ENCODE results near the gene ODAD3. TPM values are rescaled to one million over a fixed set of nuclear protein-coding genes. Genes with fewer than 3 reads are reported as not detected.
A peak's percentile ranks its signal among the peaks of the same experiment; 100 is the strongest.

The ODAD3 gene
- total RNA-seq, 1 donor from 2014 or later, result not detected

GRCh38 chr19:11377756-11378155 is 57.2 kb downstream of the ODAD3 start:
- H3K4me3 ChIP-seq (ENCODE audit: low read depth, low read length), result no peak overlapping the region
- H3K27me3 ChIP-seq (ENCODE audit: control insufficient read depth, insufficient read depth, low read length), result no peaks in the 10 kb centered on the region
- no peak for TF ChIP-seq CTCF (IDR thresholded peaks at IDR 0.05; ENCODE audit: insufficient read depth, low read length, severe bottlenecking)
- DNase-seq (ENCODE audit: low read depth) (peak; percentile 21), FAIRE-seq (no peak)
- no peaks in the 10 kb centered on the region for H3K36me3 ChIP-seq (ENCODE audit: control insufficient read depth, insufficient read depth, low read length)

DNA sequence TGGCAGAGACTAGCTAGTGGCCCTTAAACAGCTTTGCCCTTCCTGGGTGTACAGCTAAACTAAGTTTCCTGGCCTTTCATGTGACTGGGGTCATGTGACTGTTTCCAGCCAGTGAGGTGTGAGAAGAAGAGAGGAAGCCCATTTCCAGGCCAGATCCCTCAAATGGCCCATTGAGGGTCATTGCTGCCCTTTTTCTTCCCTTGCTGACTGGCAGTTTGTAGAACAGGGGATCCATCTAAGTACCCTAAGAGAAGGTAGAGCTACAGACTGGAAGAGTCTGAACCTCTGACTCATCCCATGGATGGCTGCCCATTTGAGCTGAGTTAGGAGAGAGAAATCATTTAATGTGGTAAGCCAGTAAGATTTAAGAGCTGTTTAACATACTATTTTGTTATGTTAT is 57.7 kb downstream of the ODAD3 start:
- Histone ChIP-seq H3K36me3 (ENCODE audit: control insufficient read depth, insufficient read depth, low read length) (no peaks in the 10 kb centered on the region), H3K4me3 (ENCODE audit: low read depth, low read length) (no peak overlapping the region), H3K27me3 (ENCODE audit: control insufficient read depth, insufficient read depth, low read length) (no peaks in the 10 kb centered on the region)
- DNase-seq (ENCODE audit: low read depth), result peak; percentile 77
- no peak for TF ChIP-seq CTCF (IDR thresholded peaks at IDR 0.05; ENCODE audit: insufficient read depth, low read length, severe bottlenecking)
- FAIRE-seq, result no peak

DNA sequence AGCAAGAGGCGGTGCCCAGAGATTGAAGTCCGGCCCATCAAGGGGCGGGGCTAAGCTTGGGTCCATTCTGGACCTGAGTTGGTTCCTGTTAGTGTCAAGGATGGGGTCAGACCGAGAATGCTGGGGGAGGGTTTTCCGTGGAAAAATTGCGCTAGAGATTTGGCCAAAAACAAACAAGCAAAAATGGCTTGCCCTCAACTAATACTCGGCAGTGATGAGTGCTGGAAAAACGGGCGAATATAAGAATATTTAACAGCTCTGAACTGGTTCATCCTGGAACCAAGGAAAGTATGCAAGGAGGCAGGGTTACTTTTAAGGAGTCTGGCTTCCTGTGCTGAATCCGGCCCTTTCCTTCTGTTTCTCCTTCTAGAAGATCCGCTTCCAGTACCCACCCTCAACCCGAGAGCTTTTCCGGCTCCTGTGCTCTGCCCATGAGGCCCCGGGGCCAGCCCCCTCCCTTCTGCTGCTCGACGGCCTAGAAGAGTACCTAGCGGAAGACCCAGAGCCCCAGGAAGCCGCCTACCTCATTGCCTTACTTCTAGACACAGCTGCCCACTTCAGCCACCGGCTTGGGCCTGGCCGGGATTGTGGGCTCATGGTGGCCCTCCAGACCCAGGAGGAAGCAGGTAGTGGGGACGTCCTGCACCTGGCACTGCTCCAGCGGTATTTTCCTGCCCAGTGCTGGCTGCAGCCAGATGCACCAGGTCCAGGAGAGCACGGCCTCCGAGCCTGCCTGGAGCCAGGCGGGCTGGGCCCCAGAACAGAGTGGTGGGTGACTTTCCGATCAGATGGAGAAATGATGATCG is 59.6 kb downstream of the ODAD3 start:
- DNase-seq (ENCODE audit: low read depth), result no peak
- no peaks in the 10 kb centered on the region for H3K27me3 ChIP-seq (ENCODE audit: control insufficient read depth, insufficient read depth, low read length)
- H3K4me3 ChIP-seq (ENCODE audit: low read depth, low read length), result peak overlapping the region; percentile 39
- H3K36me3 ChIP-seq (ENCODE audit: control insufficient read depth, insufficient read depth, low read length), result no peaks in the 10 kb centered on the region
- FAIRE-seq, result no peak
- no peak for TF ChIP-seq CTCF (IDR thresholded peaks at IDR 0.05; ENCODE audit: insufficient read depth, low read length, severe bottlenecking)

GRCh38 chr19:11374433-11375142 is 60.3 kb downstream of the ODAD3 start, which contains the start of gene SWSAP1:
Gene SWSAP1 (plus strand): TSS chr19:11374666. CDS start chr19:11374681, 15 bp downstream.
- no peaks in the 10 kb centered on the region for H3K27me3 ChIP-seq (ENCODE audit: control insufficient read depth, insufficient read depth, low read length)
- DNase-seq (ENCODE audit: low read depth), result peak; percentile 98
- no peaks in the 10 kb centered on the region for H3K36me3 ChIP-seq (ENCODE audit: control insufficient read depth, insufficient read depth, low read length)
- H3K4me3 ChIP-seq (ENCODE audit: low read depth, low read length), result peak within 1 kb of the TSS; percentile 61
- FAIRE-seq, result peak; percentile 64
- TF ChIP-seq CTCF (IDR thresholded peaks at IDR 0.05; ENCODE audit: insufficient read depth, low read length, severe bottlenecking), result no peak

GRCh38 chr19:11373885-11374432 is 61.0 kb downstream of the ODAD3 start:
- peaks cover 1% of the 10 kb centered on the region for H3K36me3 ChIP-seq (ENCODE audit: control insufficient read depth, insufficient read depth, low read length)
- no peak for TF ChIP-seq CTCF (IDR thresholded peaks at IDR 0.05; ENCODE audit: insufficient read depth, low read length, severe bottlenecking)
- DNase-seq (ENCODE audit: low read depth), result no peak
- no peak for FAIRE-seq
- no peaks in the 10 kb centered on the region for H3K27me3 ChIP-seq (ENCODE audit: control insufficient read depth, insufficient read depth, low read length)
- peak overlapping the region; percentile 61 for H3K4me3 ChIP-seq (ENCODE audit: low read depth, low read length)
